A549 (cell line): Measurements from ENCODE around the gene DAW1. TPM values are rescaled to one million over a fixed set of nuclear protein-coding genes. Genes with fewer than 3 reads are reported as not detected.

Source experiments
- ATAC-seq, 2 experiments: fragments of 200-7000 bp in 1 of 2; fragments of >200 bp in 1 of 2; cut with Nextera tagmentation in 1 of 2; cut with Tn5 transposase in 1 of 2; 3 replicates each; pipeline versions ENCODE4 v1.8.0 to v1.9.1; 2018 to 2020; ENCODE audit warnings: mild to moderate bottlenecking in 1 of 2, moderate library complexity in 1 of 2
- CTCF ChIA-PET: fragments of 300-600 bp; sonication (Branson Sonifier 250); formaldehyde crosslinking; extraction: SDS; loops from one replicate; lab custom pipeline; 2021; ENCODE audit warnings: antibody characterized with exemption, inconsistent platforms; lab: Yijun Ruan, JAX
- POLR2A ChIA-PET: fragments of 350-600 bp; formaldehyde crosslinking; extraction: SDS; loops from one replicate; lab custom pipeline; 2021; ENCODE audit warnings: antibody characterized with exemption, inconsistent platforms; lab: Yijun Ruan, JAX
- DNase-seq, 2 experiments: peaks; one replicate each; pipeline versions ENCODE4 v3.0.0 to v3.0.0-alpha.2; 2011 to 2016; ENCODE audit warnings: low read depth in 1 of 2, low spot score in 1 of 2
- FAIRE-seq: peaks from 2 replicates; lab custom pipeline; 2011; peaks lifted over from hg19 to GRCh38; lab: Jason Lieb, UNC
- H3K27ac ChIP-seq, 2 experiments: fragments of >200 bp; sonication (Bioruptor Twin); formaldehyde crosslinking; 3 replicates each; pipeline ENCODE4 v1.5.1; 2016 to 2017
- H3K4me1 ChIP-seq: fragments of >200 bp; sonication (Bioruptor Twin); formaldehyde crosslinking; 3 replicates; pipeline ENCODE4 v1.6.1; 2016
- H3K4me2 ChIP-seq: fragments of >200 bp; sonication (Bioruptor Twin); formaldehyde crosslinking; 3 replicates; pipeline ENCODE4 v1.6.1; 2016
- H3K4me3 ChIP-seq: fragments of >200 bp; sonication (Bioruptor Twin); formaldehyde crosslinking; 3 replicates; pipeline ENCODE4 v1.5.1; 2016
- H3K9me3 ChIP-seq: fragments of >200 bp; sonication (Bioruptor Twin); formaldehyde crosslinking; 3 replicates; pipeline ENCODE4 v1.6.1; 2016
- BHLHE40 ChIP-seq: IDR thresholded peaks from 2 replicates; pipeline ENCODE4 v1.6.1; 2012; ENCODE audit warnings: low read depth, low read length, inconsistent platforms
- CBX2 ChIP-seq: fragments of 200-600 bp; sonication (generic); IDR thresholded peaks from 2 replicates; pipeline ENCODE4 v1.6.1; 2016; ENCODE audit warnings: low read depth, mild to moderate bottlenecking, borderline replicate concordance
- CBX8 ChIP-seq: fragments of 200-600 bp; sonication (generic); IDR thresholded peaks from 2 replicates; pipeline ENCODE4 v1.6.1; 2016
- CEBPB ChIP-seq, 2 experiments: fragments of >200 bp in 1 of 2; sonication (Bioruptor Twin) in 1 of 2; formaldehyde crosslinking in 1 of 2; IDR thresholded peaks; 2 replicates each; pipeline ENCODE4 v1.6.1; 2012 to 2016
- CHD2 ChIP-seq: fragments of 150-350 bp; IDR thresholded peaks from 2 replicates; pipeline ENCODE4 v1.6.1; 2014; ENCODE audit warnings: low read length; ENCODE audit not compliant: partially characterized antibody
- EHF ChIP-seq: fragments of 250-450 bp; sonication (Bioruptor Pico); IDR thresholded peaks from 2 replicates; pipeline ENCODE4 v1.5.0; 2020; ENCODE audit warnings: mild to moderate bottlenecking
- EP300 ChIP-seq, 2 experiments: fragments of >200 bp; sonication (Bioruptor Twin); formaldehyde crosslinking; IDR thresholded peaks; 2 replicates in 1 of 2; 3 replicates in 1 of 2; pipeline ENCODE4 v1.6.1; 2016 to 2017
- FOSL2 ChIP-seq, 2 experiments: fragments of 450-650 bp in 1 of 2; fragments of >200 bp in 1 of 2; sonication (Bioruptor Twin) in 1 of 2; formaldehyde crosslinking; IDR thresholded peaks; 2 replicates each; pipeline versions ENCODE4 v1.5.0 to v1.6.1; 2016 to 2020; ENCODE audit warnings: mild to moderate bottlenecking in 1 of 2, moderate library complexity in 1 of 2
- HEYL ChIP-seq: fragments of 250-450 bp; sonication (Bioruptor Pico); IDR thresholded peaks from 2 replicates; pipeline ENCODE4 v1.8.0; 2021; ENCODE audit warnings: mild to moderate bottlenecking, moderate library complexity
- HOXB13 ChIP-seq: fragments of 250-450 bp; sonication (Bioruptor Pico); IDR thresholded peaks from 2 replicates; pipeline ENCODE4 v1.5.0; 2020; ENCODE audit warnings: low read depth, mild to moderate bottlenecking, moderate library complexity
- JUNB ChIP-seq: fragments of >200 bp; sonication (Bioruptor Twin); formaldehyde crosslinking; IDR thresholded peaks from 2 replicates; pipeline ENCODE4 v1.6.1; 2016
- KDM5A ChIP-seq: fragments of 200-600 bp; sonication (generic); IDR thresholded peaks from 2 replicates; pipeline ENCODE4 v1.6.1; 2016; ENCODE audit warnings: antibody characterized with exemption, mild to moderate bottlenecking
- MYC ChIP-seq: IDR thresholded peaks from 2 replicates; pipeline ENCODE4 v1.6.1; 2012; ENCODE audit warnings: mild to moderate bottlenecking, inconsistent platforms, low read length, improper control_type of control experiment, borderline replicate concordance
- NFE2L2 ChIP-seq: fragments of 150-350 bp; conservative IDR thresholded peaks from 2 replicates; pipeline ENCODE4 v1.6.1; 2014; ENCODE audit warnings: low read length
- NPAS2 ChIP-seq: fragments of 250-450 bp; sonication (Bioruptor Pico); IDR thresholded peaks from 2 replicates; pipeline ENCODE4 v1.8.0; 2022; ENCODE audit warnings: mild to moderate bottlenecking, moderate library complexity, borderline replicate concordance
- NR3C1 ChIP-seq: fragments of >200 bp; sonication (Bioruptor Twin); formaldehyde crosslinking; IDR thresholded peaks from 3 replicates; pipeline ENCODE4 v1.6.1; 2017
- RFX5 ChIP-seq: fragments of 450-650 bp; IDR thresholded peaks from 2 replicates; pipeline ENCODE4 v1.7.1; 2014; ENCODE audit warnings: antibody characterized with exemption, mild to moderate bottlenecking, moderate library complexity
- RNF2 ChIP-seq: fragments of 200-600 bp; sonication (generic); IDR thresholded peaks from 2 replicates; pipeline ENCODE4 v1.6.1; 2016; ENCODE audit warnings: low read depth, mild to moderate bottlenecking, antibody characterized with exemption, moderate library complexity, borderline replicate concordance
- SREBF2 ChIP-seq: fragments of 450-650 bp; IDR thresholded peaks from 2 replicates; pipeline ENCODE4 v1.6.1; 2014; ENCODE audit warnings: mild to moderate bottlenecking, moderate library complexity
- ZC3H11A ChIP-seq: fragments of 450-650 bp; IDR thresholded peaks from 2 replicates; pipeline ENCODE4 v1.6.1; 2014; ENCODE audit warnings: antibody characterized with exemption, mild to moderate bottlenecking
- ZNF302 ChIP-seq: fragments of 250-450 bp; sonication (Bioruptor Pico); IDR thresholded peaks from 2 replicates; pipeline ENCODE4 v1.9.0; 2021; ENCODE audit warnings: inconsistent platforms, mild to moderate bottlenecking, moderate library complexity
- ZSCAN20 ChIP-seq: fragments of 250-450 bp; sonication (Bioruptor Pico); IDR thresholded peaks from 2 replicates; pipeline ENCODE4 v1.8.0; 2022; ENCODE audit warnings: mild to moderate bottlenecking, moderate library complexity
- WGBS: methylation state at CpG from one replicate; pipeline ENCODE4 v1.1.6; 2017; ENCODE audit errors: missing lambda C conversion rate; 5-methylcytosine and 5-hydroxymethylcytosine counted together
- polyA plus RNA-seq, 4 experiments: library from polyadenylated mRNA; depleted of rRNA in 3 of 4; stranded (reverse); fragments of >200 nt; fragmentation: RNase III in 1 of 4; extraction: RNeasy Plus Mini Kit Qiagen cat#74134 plus additional on column Dnase treatment in 1 of 4; gene quantifications; 2 replicates in 3 of 4; 3 replicates in 1 of 4; pipeline ENCODE4 v1.2.3, GENCODE V29; 2011 to 2017
- TF ChIP-seq, protein P1 (sequence below): IDR thresholded peaks from 2 replicates; pipeline ENCODE4 v1.6.1; 2012

Gene DAW1
- polyA plus RNA-seq, 2 of the 4 experiments (the other 2 are of a cell fraction): 1.1 to 2.7 TPM

DNA sequence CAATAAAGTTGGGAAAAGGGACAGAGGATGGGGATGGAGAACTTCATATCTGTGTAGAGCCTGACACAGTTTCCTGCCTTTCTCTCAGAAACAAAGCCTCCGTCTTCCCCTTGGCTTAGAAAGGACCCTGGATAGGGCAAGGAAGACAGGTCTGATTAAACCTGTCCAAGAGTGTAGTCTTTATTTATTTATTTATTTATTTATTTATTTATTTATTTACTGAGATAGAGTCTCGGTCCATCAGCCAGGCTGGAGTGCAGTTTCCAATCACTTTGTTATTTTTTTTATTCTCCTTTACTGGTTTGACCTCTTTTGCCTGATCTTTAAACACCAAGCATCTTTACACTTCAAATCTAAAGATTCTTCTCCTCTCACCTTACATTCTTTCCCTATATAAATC, 47.5 kb upstream of the DAW1 start (continued):
- TF ChIP-seq NR3C1: no peak

DNA sequence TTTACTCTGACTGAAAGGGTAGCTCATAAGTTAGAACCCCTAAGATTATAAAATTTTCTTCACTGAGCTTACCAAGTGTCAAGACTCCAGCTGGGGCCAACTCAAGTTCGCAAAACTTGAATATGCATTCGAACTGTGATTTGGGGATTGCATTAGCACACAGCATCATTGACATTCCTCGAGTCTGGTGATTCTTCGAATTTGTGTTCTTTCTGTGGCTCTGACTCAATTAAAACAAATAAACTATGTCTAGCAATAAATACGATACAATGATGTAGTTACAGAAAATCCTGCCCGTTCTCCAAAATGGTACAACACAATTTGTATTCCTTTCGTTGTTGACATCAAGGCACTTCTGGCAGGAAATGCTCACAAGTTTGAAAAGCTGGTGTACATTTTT, 46.7 kb upstream of the DAW1 start:
- peak overlapping the region; percentile 38 to 98; a peak in 3 of 6 replicates for H3K27ac ChIP-seq
- H3K4me1 ChIP-seq: peaks cover 27% of the 10 kb centered on the region
- ChIA-PET POLR2A (no interaction called here), CTCF (no interaction called here)
- FAIRE-seq: no peak
- no peak for DNase-seq
- WGBS: 50% methylated on average over 7 of the region's 7 CpGs
- H3K4me3 ChIP-seq: no peak overlapping the region
- no peak for ATAC-seq
- H3K9me3 ChIP-seq: peaks cover 2% of the 10 kb centered on the region; the same call in 1 of the 3 replicates
- TF ChIP-seq FOSL2 (IDR thresholded peaks at IDR 0.05) (no peak), FOSL2 (CRISPR knock-in tag; IDR thresholded peaks at IDR 0.05) (peak; percentile 38), EHF (CRISPR knock-in tag) (no peak)
- no peak overlapping the region for H3K4me2 ChIP-seq

DNA sequence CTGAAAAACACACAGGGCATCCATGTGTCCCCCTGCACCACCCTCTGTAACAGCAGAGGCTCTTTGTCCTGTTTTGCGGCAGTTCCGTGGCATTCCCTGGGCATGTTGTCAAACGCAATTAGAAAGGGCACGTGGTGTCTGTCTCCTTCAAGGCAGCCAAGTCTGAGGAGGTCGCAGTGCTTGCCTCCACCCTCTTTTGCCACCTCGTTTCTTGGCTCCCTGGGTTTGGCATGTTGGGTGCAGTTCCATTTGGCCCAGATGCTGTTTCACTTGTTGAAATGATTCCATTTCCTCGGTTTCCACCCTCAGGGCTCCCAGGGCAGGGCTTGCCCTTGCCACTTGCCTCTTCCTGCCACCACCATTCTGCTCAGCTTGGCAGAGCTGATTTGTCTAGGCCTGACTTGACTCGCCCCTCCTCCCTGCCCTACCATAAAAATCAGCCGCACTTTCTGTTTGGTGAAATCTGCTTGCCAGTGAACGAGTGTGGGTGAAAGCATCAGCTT, 45.4 kb upstream of the DAW1 start:
- no peak for FAIRE-seq

DNA sequence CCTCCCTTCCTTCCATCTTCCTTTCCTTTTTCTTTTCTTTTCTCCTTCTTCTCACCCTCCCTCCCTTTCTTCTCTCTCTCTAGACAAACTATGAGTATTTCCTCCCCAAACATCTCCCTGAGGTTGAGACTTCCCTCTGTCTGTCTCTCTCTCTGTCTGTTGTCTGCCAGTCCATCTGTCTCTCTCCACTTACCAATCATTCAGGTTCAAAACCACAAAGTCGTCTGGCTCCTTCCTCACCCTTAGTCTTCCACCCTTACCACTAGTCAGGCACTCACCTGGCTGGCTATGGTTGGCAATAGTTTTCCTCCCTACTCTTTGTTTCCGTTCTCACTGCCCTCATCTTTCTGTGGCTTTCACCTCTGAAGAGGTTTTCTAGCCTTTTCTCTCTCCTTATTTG, 44.9 kb upstream of the DAW1 start:
- Histone ChIP-seq H3K9me3 (no peaks in the 10 kb centered on the region), H3K4me2 (no peak overlapping the region), H3K27ac (peak overlapping the region; percentile 45 to 62; a peak in 4 of 6 replicates), H3K4me1 (peaks cover 9% of the 10 kb centered on the region), H3K4me3 (no peak overlapping the region)
- 33% methylated on average over 2 of the region's 2 CpGs for WGBS
- DNase-seq (no peak), ATAC-seq (no peak; a peak in 1 of 6 replicates), FAIRE-seq (no peak)
- CTCF ChIA-PET: no interaction called here
- TF ChIP-seq CBX8 (no peak), ZNF302 (CRISPR knock-in tag) (no peak), RFX5 (no peak), CHD2 (no peak), SREBF2 (no peak), BHLHE40 (no peak), ZC3H11A (no peak), NFE2L2 (no peak), JUNB (no peak)
- POLR2A ChIA-PET: no interaction called here

More for the DNA sequence above, 45.4 kb upstream of the DAW1 start:
- TF ChIP-seq ZSCAN20 (CRISPR knock-in tag): no peak
- TF ChIP-seq, protein P1, sequence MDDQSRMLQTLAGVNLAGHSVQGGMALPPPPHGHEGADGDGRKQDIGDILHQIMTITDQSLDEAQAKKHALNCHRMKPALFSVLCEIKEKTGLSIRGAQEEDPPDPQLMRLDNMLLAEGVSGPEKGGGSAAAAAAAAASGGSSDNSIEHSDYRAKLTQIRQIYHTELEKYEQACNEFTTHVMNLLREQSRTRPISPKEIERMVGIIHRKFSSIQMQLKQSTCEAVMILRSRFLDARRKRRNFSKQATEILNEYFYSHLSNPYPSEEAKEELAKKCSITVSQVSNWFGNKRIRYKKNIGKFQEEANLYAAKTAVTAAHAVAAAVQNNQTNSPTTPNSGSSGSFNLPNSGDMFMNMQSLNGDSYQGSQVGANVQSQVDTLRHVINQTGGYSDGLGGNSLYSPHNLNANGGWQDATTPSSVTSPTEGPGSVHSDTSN: no peak
- no peak for TF ChIP-seq RNF2
- no peak for ATAC-seq
- Histone ChIP-seq H3K9me3 (peaks cover 2% of the 10 kb centered on the region; the same call in 1 of the 3 replicates), H3K27ac (peak overlapping the region; percentile 45 to 62; a peak in 4 of 6 replicates), H3K4me3 (no peak overlapping the region), H3K4me1 (peaks cover 14% of the 10 kb centered on the region), H3K4me2 (no peak overlapping the region)
- WGBS: 91% methylated on average over 10 of the region's 10 CpGs
- POLR2A ChIA-PET: no interaction called here
- no peak for DNase-seq
- CTCF ChIA-PET: no interaction called here

DNA sequence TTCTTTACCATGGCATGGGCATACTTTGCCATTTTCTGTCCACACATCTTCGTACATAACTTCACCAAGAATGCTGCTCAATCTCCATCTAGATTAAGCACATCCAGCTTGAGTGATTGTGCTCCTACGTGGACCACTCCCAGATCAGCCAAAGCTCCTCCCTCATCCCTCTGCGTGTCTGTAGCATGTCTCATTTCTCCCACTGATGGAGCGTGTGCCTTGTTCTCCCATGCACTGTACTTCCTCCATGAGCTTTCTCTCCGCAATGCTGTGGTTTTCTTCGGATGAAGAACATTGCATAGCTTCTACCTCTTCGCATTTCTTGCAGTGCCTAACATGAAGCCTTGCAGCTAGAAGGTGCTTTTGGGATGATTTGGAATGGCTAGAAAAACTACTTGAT, 44.3 kb upstream of the DAW1 start:
- Histone ChIP-seq H3K27ac (peak overlapping the region; percentile 45 to 62; a peak in 4 of 6 replicates), H3K4me1 (0 out of 3 replicates have a peak, but pooled peaks cover 5% of the 10 kb centered on the region), H3K4me3 (no peak overlapping the region), H3K4me2 (no peak overlapping the region), H3K9me3 (no peaks in the 10 kb centered on the region)
- WGBS: 94% methylated on average over 7 of the region's 7 CpGs
- no peak for FAIRE-seq
- TF ChIP-seq NFE2L2 (no peak), KDM5A (no peak), CEBPB (IDR thresholded peaks at IDR 0.05) (no peak), HEYL (no peak), HOXB13 (no peak), EP300 (IDR thresholded peaks at IDR 0.05) (no peak), CBX2 (no peak), MYC (no peak), NPAS2 (CRISPR knock-in tag) (no peak)
- ChIA-PET POLR2A (no interaction called here), CTCF (no interaction called here)
- DNase-seq: no peak
- no peak; a peak in 1 of 6 replicates for ATAC-seq
